ENCODE data around the gene LCE7A.

Gene LCE7A

GRCh38 chr1:152859696-152860095 lies at the start of gene LCE7A:
Gene LCE7A, plus strand, starts transcription at chr1:152859996. Its CDS starts 702 bp downstream, at chr1:152860698.
- DNase-seq: no peak

DNA sequence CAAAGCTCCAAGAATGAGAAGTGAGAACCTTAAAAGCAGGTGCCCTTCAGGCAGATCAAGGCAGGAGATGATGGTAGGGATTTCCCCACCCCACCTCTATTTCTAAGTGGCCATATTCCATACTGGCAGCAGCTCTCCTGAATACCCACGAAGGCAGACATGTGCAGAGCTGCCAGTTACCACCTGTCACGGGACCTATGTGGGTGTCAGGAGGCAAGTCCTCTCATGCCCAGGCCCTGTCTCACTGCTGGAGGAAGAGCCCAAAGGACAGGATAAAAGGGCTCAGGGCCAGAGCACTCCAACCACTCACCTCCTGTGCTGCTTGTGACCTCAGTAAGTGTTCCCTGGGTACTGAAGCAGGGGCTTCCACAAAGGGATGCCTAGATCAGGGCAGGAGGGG lies 48.7 kb upstream of the LCE7A start:
- no peak for DNase-seq

DNA sequence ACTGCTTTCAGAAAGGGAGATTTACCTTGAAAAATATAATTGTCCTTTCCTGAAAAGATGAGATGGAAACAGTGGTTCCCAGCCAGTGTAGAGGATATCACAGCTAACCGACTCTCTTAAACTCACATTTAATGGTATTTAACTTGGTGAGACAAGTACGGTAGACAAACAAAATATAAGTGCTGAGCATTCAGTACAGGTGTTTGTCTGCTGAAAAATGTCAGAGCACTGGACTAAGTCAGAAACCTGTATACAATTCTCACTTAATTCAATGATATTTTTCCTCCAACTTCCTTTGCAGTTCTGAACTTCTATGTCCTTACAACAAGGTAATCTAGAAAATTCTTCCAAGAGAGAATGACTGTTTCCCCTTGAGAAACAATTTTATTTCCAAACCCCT lies 48.1 kb upstream of the LCE7A start, which contains the start of gene LCE1B:
TSS of gene LCE1B (plus strand) at position 301 of the 400 bp plus-strand sequence. CDS start 476 bp downstream, outside the sequence.
- DNase-seq: no peak

DNA sequence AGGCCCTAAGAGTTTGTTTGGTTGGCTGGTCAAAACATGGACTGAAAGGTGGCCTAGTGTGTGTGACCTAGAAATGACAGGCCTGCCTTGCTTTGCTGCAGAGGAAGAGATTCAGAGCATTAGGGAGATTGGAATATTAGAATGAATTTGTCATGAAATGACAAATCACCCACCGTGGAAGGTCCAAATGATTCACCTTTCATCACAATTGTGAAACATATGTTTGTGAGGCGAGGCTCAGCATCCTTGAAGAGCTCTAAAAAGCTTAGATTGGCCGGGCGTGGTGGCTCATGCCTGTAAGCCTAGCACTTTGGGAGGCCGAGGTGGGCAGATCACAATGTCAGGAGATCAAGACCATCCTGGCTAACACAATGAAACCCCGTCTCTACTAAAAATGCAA lies 42.5 kb upstream of the LCE7A start:
- DNase-seq: no peak

GRCh38 chr1:152823294-152823693 lies 36.5 kb upstream of the LCE7A start:
- DNase-seq: no peak

- no peak for DNase-seq
Measured at GRCh38 chr1:152824964-152825363, 34.8 kb upstream of the LCE7A start.

DNA sequence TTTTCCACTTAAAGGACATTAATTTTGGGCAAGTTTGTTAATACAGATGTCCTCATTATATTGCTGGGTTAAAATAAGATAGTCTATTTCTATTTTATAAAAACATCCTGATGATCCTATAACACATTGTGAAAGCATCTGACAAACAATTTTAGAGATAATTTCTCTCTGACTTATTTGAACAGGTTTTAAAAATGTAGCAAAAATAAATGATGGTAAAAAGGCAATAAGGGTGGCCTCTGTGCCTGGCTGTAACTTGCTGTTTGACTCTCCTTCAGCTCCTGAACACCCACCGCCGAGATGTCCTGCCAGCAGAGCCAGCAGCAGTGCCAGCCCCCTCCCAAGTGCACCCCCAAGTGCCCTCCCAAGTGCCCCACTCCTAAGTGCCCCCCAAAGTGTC lies 32.6 kb upstream of the LCE7A start, which contains the start of gene LCE1A:
TSS of gene LCE1A (plus strand) at position 301 of the 400 bp plus-strand sequence. CDS start at position 301, 0 bp downstream.
- DNase-seq: no peak

- no peak for DNase-seq
Measured at GRCh38 chr1:152836870-152837269, 22.9 kb upstream of the LCE7A start.

GRCh38 chr1:152842556-152842955 lies 17.2 kb upstream of the LCE7A start, which contains the start of gene LCE6A:
Gene LCE6A, plus strand, starts transcription at chr1:152842856. Its CDS starts 665 bp downstream, at chr1:152843521.
- no peak for DNase-seq

DNA sequence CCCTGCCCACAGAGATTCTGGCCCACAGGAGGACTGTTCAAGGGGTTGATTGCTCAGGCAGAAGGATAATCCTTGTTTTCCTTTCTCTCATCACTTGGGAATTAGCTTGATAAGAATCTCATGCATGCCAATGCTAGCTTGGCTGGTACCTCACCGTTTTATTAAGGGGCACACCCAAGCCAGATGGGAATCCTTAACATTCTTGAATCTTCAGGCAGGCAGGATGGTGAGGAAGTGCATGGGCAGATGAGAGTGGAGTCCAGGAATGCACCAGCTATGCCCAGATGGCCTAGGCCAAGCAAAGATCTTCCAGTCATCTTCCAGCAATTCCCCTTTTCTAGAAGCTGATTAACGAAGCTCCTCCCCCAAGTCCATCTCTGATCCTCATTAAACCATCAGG lies 4.1 kb upstream of the LCE7A start:
- no peak for DNase-seq

DNA sequence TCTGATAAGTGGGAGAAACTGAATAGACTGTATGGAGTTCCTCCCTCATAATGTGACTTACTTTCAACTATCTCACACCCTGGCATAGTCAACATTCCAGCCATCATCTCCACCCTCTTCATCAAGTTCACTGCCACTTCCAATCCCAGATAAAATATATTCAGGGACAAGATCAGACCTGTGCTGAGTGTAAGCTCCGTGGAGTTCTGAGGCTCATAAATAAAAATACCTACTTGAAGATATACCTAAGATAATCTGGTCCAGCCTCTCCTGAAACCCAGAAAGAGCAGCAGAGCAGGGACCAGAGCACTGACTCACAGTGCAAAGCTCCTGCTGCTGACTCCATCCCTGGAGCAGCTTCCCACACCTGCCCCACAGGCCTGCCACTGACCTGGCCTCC lies 1.7 kb upstream of the LCE7A start:
- no peak for DNase-seq

DNA sequence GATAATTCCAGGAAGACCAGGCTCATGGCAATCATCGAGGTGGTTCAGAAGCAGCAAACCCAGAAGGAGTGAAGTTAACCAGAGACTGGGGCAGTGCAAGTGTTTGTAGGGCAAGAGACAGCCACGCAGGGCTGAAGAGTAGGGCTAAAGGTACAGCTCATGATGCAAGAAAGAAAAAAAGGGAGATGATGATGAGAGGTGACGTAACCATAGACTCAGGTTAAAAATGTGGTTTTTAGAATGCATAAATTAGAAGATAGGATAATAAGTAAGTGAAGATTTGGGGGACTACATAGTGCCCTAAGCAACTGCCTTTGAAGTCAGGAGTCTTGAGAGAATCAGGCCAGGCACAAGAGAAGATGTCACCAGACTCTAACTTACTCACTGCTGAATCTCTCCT lies 333 bp downstream of the LCE7A start:
- no peak for DNase-seq

DNA sequence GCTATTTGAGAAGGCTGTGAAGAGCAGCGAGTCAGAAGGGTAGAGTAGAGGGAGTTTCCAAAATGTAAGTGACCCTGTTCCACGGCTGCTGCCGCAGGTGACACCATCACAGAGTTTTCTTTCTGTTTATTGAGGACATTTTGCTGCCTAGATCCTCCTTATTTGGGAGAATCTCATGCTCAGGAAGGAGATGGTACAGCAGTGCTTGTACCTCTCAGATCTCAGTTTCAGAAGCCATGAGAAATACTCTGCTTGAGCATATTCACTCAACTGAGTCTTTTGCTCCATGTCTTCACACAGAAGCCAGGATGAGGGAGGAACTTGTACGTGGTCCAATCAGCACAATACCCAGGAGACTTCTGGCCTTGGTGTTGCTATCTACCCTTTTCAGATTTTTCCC lies 1.6 kb downstream of the LCE7A start:
- DNase-seq: no peak

GRCh38 chr1:152864443-152864842 lies 4.6 kb downstream of the LCE7A start:
- DNase-seq: no peak

- DNase-seq: no peak
Measured at GRCh38 chr1:152866321-152866720, 6.5 kb downstream of the LCE7A start.

DNA sequence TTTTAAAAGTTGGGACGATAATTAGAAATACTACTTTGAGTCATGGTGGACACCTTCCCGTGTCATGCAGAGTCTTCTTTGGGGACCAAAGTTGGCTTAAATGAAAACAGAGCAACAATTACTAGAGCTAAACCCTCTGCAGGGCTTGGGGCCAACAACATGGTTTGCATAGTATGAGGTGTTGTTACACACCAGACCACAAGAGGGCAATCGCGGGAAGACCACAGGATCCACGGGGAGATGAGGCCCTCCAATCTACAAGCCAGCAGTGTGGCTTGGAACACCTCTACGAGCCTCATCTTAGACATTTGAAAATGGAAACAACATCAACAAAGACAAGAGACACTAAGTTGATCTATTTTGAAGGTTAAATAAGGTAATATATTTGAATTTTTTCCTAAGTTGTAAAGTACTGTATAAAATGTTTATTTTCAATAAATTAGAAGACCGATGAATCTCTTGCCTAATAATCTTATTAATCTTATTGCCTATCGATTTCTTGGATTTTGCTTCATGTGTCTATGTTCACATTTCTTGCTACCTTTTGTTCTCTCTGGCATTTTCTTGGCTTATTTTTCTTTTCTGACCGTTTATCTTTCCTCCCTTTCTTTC lies 10.1 kb downstream of the LCE7A start:
- peak; percentile 59 for DNase-seq

DNA sequence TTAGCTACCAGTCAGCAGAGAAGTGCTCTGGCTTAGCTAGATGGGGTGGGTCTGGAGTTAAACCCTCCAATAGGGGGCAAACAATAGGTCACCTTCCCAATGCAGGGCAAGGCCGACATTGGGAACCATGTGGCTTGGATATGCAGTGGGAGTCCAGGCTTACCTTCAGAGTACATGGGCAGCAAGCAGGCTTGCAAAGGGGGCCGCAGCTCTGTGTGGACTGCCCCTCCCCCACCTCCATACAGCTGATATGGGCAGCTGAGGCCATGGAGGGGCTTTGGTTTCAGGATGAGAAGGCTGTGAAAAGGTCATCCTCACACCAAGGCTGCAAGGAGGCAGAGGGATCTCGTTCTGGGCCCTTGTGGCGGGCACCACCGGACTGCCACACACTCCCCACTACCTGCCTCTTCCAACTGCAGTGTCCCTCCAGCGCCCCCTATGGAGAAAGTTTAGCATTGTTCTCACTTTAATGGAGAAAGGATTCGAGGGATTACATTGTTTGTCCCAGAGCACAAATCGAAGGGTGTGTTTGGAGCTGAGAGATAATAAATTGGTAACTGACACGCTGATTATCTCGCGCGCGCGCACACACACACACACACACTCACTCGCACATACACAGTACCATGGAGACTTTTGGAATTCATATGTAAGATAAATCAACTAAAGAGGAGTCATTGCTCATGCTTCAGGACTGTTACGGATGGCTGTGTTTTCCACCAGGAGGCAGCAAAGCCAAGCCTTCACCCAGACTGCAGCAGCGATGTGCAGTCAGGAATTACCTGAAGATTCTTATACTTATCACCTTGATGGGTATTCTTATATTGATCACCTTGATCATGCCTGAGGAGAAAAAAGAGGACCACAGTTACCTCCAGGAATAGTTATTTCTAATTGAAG lies 11.3 kb downstream of the LCE7A start:
- no peak for DNase-seq

DNA sequence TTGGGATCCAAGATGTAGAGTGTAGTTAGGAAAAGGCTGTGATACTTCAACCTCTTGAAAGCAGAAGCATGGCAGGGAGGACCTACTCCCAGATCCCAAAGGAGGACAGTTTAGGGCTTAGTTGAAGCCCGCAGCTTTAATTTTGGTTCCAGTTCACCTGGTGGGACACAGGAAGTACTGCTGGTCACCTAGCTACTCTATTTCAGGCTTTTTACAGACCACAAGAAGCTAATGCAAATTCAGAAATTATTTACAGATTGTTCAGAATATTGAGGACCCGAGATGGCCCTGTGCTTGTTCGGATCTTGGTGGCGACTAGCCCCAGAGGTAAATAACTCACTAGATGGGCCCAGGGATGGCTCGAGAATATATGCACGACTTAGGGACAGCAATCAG lies 11.9 kb downstream of the LCE7A start:
- no peak for DNase-seq

GRCh38 chr1:152873495-152873894 lies 13.7 kb downstream of the LCE7A start:
- DNase-seq: no peak

DNA sequence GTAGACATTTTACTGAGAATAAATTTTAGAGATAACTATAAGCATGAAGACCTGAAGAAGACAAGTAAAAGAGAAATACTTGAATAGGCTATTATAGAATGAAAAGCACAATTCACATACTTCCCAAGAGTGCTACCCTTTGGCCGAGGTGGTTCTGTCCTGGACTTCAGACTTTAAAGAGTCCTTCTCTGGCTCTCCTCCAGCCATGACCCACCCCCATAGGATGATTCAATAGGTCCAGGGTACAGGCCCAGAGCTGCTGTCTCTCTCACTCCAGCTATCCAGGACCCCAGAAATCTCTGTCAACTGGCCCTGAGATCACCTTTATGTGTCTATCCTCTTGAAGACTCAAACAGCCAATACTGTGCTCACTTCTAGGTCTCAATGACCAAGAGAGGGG lies 17.0 kb downstream of the LCE7A start:
- no peak for DNase-seq

DNA sequence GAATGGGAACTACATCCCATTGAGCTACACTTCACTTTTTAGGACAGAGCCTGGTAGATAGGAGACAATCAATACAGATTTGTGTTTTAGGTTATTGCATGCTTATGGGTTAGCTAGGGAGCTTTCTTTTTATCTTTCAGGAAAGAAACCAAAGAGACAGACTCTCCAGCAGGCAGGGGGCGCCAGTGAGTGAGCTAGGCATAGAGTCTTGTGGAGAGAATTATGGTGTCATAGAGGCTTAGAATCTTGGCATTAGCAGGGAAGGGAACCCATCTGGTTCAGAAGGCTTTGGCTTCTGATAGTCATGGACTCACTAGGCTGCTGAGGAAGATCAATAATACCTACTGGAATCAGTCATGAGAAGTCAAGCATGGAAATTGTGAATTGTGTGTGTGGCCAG lies 18.2 kb downstream of the LCE7A start, which contains the start of gene SMCP:
TSS of gene SMCP (plus strand) at position 281 of the 400 bp plus-strand sequence. CDS start 6,101 bp downstream, outside the sequence.
- DNase-seq: no peak

DNA sequence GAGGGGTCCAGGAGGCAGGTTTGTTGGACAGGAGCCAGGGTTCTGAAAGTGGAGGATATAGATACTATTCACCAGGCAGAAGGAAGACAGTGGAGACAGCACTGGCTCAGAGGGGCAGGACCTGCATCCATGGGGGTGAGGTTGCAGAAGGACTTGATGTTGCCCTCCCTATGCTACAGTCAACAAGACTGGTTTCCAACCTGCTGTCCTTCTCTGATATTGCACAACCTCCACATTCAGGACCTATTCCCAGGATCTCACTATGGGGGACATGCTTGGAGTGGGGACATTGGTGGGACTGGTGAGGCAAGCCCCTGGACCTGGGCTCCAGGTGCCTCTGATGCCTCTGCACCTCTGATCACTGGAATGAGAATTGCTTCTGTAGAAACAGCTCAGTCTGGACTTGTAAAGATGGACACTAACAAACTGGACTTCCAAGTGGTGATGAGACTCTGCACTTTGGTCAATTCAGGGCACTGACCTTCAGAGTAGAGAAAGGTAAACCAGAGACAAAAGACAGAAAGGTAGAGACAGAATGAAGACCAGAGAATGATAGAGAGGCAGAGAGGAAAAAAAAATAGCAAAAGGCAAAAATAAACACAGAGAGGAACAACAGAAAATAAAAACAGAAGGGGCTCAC lies 19.9 kb downstream of the LCE7A start:
- DNase-seq: no peak

DNA sequence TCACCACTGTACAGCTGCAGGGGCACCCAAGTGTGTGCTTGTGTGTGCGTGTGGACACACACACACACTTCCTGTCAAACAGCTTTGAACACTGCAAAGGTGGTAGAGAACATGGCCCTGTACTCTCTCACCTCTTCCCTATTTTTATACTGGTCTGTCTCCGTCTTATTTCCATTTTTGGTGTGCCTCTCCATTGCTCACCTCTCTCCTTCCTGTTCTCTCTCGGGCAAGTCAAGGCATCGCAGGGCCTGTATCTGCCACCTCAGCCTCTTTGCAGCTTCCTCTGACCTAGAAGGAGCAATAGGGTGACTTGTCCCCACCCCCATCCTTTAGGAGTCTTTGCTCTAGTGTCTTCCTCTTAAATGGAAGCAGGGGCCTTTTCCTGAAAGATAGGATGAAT lies 20.5 kb downstream of the LCE7A start:
- DNase-seq: no peak
